HTR-8/SVneo (cell line): ENCODE data around the gene NRF1.
"Not testable (repeated sequence)": the region's sequence is repeated elsewhere in the genome, so short reads cannot be mapped to it uniquely, and the experiment has no call there.

Source experiments
- DNase-seq: peaks from one replicate; pipeline ENCODE4 v3.0.0; 2011; ENCODE audit warnings: low spot score, mixed read lengths; ENCODE audit not compliant: insufficient read length
- FAIRE-seq: peaks from 2 replicates; lab custom pipeline; 2011; peaks lifted over from hg19 to GRCh38; lab: Jason Lieb, UNC

NRF1 gene

DNA sequence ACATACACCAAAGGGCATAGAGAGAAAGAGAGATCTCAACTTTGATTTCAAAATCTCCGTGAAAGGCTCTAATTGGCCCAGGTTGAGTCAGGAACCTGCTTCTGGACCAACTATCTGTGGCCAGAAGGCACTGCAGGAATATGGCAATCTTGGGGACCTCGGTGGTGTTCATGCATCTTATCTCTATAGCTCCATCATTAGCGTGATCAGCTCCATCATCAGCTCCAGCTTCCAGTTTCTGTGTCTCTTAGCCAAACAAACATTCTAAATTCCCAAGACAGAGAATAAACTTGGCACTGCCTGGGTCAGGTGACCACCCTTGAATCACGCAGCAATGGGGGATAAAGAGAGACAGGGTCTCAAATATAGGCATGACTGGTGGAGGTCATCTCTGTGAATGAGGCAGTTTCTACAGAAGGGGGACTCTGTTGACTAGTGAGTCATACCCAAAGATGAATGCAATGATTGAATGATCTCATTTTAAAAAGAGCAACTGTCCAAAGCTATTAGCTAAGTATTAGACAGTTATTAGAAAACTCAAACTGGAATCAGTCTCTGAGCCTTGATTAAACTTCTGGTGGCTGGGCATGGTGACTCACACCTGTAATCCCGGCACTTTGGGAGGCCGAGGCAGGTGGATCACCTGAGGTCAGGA lies 5.4 kb upstream of the NRF1 start:
- FAIRE-seq, result no peak

DNA sequence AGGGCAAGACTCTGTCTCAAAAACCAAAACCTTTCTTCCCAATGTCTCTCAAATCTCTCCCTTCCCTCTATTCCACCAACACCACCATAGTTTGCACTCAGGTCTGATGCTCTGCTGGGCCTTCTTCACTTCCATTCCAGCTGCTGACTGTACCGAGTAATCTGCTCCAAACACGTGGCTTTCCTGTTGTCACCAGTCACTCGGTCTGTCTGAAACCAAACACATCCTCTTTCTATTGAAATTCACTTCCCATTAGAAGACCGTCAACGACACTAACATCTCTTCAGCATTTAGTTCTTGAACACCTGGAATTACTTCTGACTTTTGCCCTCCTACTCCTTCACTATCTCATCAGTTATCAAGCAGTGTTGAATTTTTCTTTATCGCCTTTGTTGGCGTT lies 4.7 kb upstream of the NRF1 start:
- FAIRE-seq, result no peak
- no peak for DNase-seq

More for the DNA sequence above, 5.4 kb upstream of the NRF1 start:
- no peak for DNase-seq

- FAIRE-seq (no peak), DNase-seq (peak; percentile 54)
These were observed 3.9 kb upstream of the NRF1 start for GRCh38 chr7:129607471-129608120.

DNA sequence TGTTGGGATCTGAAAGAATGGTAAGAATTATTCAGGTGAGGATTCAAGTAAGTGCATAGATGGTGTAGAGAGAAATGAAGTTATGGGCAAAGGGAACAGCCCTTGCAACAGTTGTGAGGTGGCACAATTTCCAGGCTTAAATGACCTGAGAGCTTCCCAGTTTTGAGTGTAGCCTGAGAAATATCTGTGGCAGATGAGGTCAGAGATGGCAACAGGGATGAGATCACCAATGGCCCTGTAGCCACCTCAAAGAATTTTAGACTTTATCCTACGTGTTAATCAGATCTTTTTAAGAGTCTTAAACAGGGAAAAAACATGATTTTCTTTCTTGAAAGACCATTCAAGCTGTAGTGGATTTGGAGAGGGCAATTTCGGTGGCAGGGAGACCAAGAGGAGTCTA lies 1.9 kb upstream of the NRF1 start:
- FAIRE-seq, result no peak
- no peak for DNase-seq

DNA sequence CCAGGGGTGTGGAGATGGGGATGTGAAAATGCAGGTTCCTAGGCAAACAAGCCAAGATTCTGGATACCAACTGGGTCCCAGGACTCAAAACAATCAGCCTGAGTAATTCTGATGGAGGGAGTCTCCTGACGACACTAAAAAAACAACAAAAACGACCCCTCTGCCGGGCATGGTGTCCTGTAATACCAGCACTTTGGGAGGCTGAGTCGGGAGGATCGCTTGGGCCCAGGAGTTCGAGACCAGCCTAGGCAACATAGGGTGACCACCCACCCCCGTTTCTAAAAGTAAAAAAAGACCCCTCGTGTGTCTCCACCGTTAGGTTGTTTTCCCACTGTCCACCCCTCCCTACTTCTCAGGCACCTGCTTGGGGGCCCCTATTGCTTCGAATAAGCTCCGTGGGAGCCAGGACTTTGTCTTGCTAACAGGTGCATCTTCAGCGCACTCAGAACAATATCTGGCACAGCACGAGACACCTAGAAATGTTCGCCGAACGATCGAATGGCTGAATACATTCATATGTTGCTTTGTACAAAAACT lies 743 bp upstream of the NRF1 start:
- DNase-seq (no peak), FAIRE-seq (no peak)

GRCh38 chr7:129612112-129613015 lies 844 bp downstream of the NRF1 start:
- DNase-seq, result no peak
- FAIRE-seq, result no peak

GRCh38 chr7:129613016-129613337 lies 1.5 kb downstream of the NRF1 start:
- FAIRE-seq, result no peak
- DNase-seq, result no peak

GRCh38 chr7:129615018-129615417 lies 3.5 kb downstream of the NRF1 start:
- DNase-seq, result no peak
- FAIRE-seq, result no peak

GRCh38 chr7:129616530-129616929 lies 5.0 kb downstream of the NRF1 start:
- DNase-seq, result no peak
- no peak for FAIRE-seq

DNA sequence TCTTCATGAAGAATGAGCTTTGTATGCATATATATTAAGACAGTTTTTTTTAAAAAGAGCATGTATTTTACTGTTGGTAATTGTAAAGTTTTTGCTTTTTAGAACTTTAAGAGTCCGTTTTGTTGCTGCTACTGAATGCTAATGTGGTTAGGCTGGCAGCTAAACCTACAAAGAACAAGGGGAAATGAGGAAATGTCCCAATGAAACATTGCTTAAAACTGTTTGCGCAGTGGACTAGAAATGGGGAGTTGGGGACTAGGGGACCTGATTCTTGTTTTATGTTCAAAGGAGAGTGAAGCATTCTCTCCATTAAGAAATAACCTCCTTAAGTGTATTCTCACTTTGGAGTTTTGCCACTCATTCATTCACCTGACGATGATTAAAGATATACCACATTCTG lies 5.7 kb downstream of the NRF1 start:
- DNase-seq, result no peak
- no peak for FAIRE-seq

- no peak for DNase-seq
- no peak for FAIRE-seq
These were observed 6.1 kb downstream of the NRF1 start for GRCh38 chr7:129617652-129618051.

DNA sequence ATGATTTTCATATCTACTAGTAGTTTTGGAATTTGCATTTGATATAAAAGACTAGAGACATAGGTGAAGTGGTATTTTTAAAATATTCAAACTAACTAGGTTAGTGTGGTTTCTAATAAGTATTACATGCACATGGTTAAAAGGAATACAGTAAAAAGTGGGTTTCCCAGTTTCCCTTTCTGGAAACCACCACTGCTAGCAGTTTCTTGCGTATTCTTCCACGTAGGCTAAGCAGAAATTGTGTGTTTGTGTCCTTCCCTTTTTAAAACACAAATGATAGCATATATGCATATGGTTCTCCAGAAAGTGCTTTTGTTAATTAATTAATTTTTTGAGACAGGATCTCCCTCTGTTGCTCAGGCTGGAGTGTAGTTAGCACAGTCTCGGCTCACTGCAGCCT lies 15.4 kb downstream of the NRF1 start:
- FAIRE-seq (no peak), DNase-seq (no peak)

- FAIRE-seq (no peak), DNase-seq (no peak)
These were observed 18.8 kb downstream of the NRF1 start for GRCh38 chr7:129630341-129630740.

- FAIRE-seq, result no peak
- no peak for DNase-seq
These were observed 23.0 kb downstream of the NRF1 start for GRCh38 chr7:129634361-129635034.

DNA sequence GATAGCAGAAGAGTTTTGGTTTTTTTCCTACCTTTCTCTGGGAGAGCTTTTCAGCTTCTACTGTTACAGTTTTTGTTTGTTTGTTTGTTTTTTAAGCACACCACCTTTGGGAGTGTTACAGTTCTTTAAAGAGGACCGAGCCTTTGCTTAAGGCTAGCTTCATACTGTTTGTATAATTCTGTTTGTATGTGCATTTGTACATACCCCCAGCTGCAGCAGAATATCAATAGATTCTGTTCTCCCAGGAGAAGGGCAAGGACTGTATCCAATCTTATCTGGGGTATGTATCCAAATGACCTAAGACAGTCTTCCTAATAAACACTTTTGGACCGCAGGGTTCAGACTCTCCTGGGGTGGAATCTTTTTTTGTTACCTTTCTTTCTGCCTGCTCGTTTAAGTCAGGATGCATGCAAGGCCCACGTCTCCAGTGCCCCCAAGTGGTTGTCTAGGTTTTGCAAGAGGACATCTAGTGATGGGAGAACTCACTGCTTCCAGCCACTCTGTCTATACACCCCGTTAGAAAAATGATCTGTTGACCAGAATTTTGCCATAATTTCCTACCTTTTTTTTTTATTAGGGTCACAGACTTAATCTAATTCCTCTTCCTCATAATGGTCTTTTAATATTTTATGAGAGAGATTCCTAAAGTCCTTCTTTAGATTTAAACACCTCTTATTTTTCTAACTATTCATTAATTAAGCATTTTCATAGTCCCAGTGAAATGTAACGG lies 23.9 kb downstream of the NRF1 start:
- DNase-seq (peak; percentile 67), FAIRE-seq (no peak)

DNA sequence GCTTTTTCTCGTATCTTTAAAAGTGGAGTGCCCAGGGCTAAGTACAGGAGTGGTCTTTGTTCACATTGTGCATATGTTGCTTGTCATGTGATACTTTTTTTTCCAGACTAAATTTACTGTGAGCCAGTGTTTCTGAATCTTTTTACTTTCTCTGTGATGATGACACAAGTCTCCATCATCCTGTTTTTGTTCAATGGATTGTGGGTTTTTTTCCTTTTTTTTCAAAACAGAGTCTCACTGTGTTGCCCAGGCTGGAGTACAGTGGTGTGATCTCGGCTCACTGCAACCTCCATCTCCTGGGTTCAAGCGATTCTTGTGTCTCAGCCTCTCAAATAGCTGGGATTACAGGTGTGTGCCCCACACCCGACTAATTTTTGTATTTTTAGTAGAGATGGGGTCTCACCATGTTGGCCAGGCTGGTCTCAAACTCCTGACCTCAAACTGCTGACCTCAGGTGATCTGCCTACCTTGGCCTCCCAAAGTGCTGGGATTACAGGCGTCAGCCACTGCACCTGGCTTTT lies 24.6 kb downstream of the NRF1 start:
- not testable (repeated sequence) for FAIRE-seq, DNase-seq

GRCh38 chr7:129636641-129637040 lies 25.1 kb downstream of the NRF1 start:
- FAIRE-seq (no peak), DNase-seq (no peak)

DNA sequence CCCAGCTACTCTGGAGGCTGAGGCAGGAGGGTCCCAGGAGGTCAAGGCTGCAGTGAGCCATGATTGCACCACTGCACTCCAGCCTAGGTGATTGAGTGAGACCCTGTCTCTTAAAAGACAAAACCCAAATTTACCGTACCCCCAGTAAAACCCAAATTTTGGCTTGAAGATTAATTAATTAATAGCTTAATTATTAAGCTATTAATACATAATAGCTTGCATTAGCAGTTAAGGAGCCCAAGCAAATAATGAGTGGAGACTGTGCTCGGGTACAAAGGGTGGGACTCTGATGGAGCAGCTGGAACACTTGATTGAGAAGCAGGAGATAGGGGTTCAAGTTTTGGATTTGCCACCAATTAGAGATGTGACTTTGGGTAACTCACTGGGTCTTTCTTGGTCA lies 28.9 kb downstream of the NRF1 start:
- no peak for FAIRE-seq

GRCh38 chr7:129642871-129643549 lies 31.5 kb downstream of the NRF1 start:
- no peak for DNase-seq
- FAIRE-seq, result no peak

More for the DNA sequence above, 28.9 kb downstream of the NRF1 start:
- DNase-seq, result no peak
